Measurements from ENCODE around the gene CTNNA3.

The CTNNA3 gene

DNA sequence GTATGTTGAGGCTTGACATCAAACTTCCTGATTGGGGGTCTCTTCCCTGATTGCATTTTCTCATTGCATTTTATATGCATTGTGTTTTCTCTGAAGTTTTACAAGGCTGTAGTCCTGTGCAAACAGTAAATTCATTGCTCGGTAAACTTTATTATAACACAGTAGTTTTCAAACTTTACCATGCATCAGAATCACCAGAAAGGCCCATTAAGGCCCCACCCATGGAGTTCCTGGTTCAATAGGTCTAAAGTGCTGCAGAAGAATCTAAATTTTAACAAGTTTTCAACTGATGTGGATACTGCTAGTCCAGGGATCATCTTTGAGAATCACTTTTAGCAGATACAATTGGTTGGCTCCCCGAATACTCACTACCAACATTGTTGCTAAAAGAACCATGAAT, 1404.9 kb downstream of the CTNNA3 start:
- no peak for DNase-seq (ENCODE audit: low spot score)
- TF ChIP-seq CTCF (IDR thresholded peaks at IDR 0.05; ENCODE audit: borderline replicate concordance, control extremely low read depth, extremely low read depth, insufficient read depth, missing control alignments) = no peak
- in situ Hi-C loops (cut with MboI; ENCODE audit: low sequenced_read_pairs, unreplicated experiment) = no loop called here

- no peak for TF ChIP-seq CTCF (IDR thresholded peaks at IDR 0.05; ENCODE audit: borderline replicate concordance, control extremely low read depth, extremely low read depth, insufficient read depth, missing control alignments)
- DNase-seq (ENCODE audit: low spot score) = no peak
- in situ Hi-C loops (cut with MboI; ENCODE audit: low sequenced_read_pairs, unreplicated experiment) = no loop called here
These were observed 1411.4 kb downstream of the CTNNA3 start for GRCh38 chr10:66284621-66285020.

DNA sequence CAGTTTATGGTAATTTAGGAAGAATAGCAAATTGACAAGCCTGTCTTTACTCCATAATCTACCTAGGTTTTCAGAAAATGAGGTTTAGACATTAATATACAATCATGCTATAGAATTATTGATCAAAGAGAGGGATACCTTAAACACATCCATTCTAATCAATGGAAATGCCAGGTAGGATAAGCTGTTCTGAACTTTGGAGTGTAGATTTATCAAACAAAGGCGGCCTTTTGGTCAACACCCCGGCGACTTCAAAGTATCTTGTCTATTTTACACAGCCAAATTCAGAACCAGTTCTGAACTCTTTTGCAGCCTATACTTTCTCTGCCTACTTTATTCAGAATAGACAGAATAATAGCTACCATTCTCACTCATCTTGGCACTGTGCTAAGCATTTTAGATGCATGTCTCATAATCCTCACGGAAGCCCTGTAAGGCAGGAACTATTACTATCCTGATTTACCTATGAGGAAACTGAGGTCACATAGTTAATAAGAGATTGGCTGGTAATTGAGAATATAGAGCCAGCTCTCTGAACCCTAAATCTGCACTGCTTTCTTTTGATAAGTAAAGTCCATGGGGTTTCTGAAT, 1412.0 kb downstream of the CTNNA3 start:
- no peak for DNase-seq (ENCODE audit: low spot score)
- TF ChIP-seq CTCF (IDR thresholded peaks at IDR 0.05; ENCODE audit: borderline replicate concordance, control extremely low read depth, extremely low read depth, insufficient read depth, missing control alignments) = no peak
- in situ Hi-C loops (cut with MboI; ENCODE audit: low sequenced_read_pairs, unreplicated experiment) = no loop called here

- no peak for DNase-seq (ENCODE audit: low spot score)
- no peak for TF ChIP-seq CTCF (IDR thresholded peaks at IDR 0.05; ENCODE audit: borderline replicate concordance, control extremely low read depth, extremely low read depth, insufficient read depth, missing control alignments)
- in situ Hi-C loops (cut with MboI; ENCODE audit: low sequenced_read_pairs, unreplicated experiment) = no loop called here
These were observed 1412.9 kb downstream of the CTNNA3 start for GRCh38 chr10:66283064-66283463.

DNA sequence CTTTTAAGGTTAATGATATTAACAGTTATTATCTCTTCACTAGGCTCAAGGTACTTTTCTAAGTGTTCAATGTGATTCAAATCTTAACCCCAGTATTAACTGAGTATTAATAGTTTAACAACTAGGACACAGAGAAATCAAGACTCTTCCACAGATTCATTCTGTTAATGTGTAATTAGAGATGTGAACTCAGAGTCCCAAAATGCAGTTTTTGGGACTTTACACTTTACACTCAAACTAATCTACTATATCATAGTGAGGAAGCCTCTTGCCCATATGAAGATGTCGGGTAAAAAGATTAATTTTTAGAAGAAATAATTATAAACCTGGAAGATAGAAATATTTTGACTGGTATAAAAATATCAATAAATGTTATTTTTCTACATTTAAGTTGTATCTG, 1414.7 kb downstream of the CTNNA3 start:
- in situ Hi-C loops (cut with MboI; ENCODE audit: low sequenced_read_pairs, unreplicated experiment) = no loop called here
- no peak for DNase-seq (ENCODE audit: low spot score)
- no peak for TF ChIP-seq CTCF (IDR thresholded peaks at IDR 0.05; ENCODE audit: borderline replicate concordance, control extremely low read depth, extremely low read depth, insufficient read depth, missing control alignments)

DNA sequence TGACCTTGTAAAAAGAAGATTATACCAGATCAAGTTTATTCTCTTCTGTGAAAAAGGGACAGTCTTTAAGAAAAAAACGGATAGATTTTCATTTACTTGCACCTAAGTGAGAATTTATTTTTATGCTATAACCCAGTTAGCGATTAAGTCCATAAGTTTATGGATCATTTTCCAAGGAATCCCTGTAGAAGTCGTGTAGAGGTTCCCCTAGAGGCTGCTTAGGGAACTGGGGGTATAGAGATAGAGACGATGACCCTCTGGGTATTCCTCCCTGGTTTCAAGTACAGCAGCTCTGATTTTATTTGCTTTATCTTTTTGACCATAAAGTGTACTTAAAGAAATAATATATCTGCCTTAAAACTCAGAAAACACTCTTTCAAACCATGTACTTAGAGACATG, 1418.5 kb downstream of the CTNNA3 start:
- TF ChIP-seq CTCF (IDR thresholded peaks at IDR 0.05; ENCODE audit: borderline replicate concordance, control extremely low read depth, extremely low read depth, insufficient read depth, missing control alignments) = no peak
- in situ Hi-C loops (cut with MboI; ENCODE audit: low sequenced_read_pairs, unreplicated experiment) = no loop called here
- no peak for DNase-seq (ENCODE audit: low spot score)

All from GM13976 (cell line).